GM18517 (cell line): ENCODE measurements around the gene NT5C2.
A peak's percentile ranks its signal among the peaks of the same experiment; 100 is the strongest.
"Not testable (repeated sequence)": the region's sequence is repeated elsewhere in the genome, so short reads cannot be mapped to it uniquely, and the experiment has no call there.

ENCODE experiments used
- ATAC-seq: cut with Tn5 transposase; IDR thresholded peaks from one replicate; pipeline ENCODE4 v1.9.1; 2021; ENCODE audit warnings: mild to moderate bottlenecking, moderate library complexity; ENCODE audit not compliant: unreplicated experiment

The NT5C2 gene

GRCh38 chr10:103193107-103193819 lies at the start of gene NT5C2:
NT5C2 (minus strand) TSS chr10:103193272; CDS start chr10:103174958, 18,314 bp downstream.
- peak; percentile 42 for ATAC-seq

- ATAC-seq = no peak
These were observed 48.4 kb upstream of the NT5C2 start for GRCh38 chr10:103241262-103242011.

- no peak for ATAC-seq
These were observed 45.6 kb upstream of the NT5C2 start for GRCh38 chr10:103238506-103239252.

- no peak for ATAC-seq
These were observed 42.7 kb upstream of the NT5C2 start for GRCh38 chr10:103235775-103236174.

GRCh38 chr10:103232772-103233488 lies 39.9 kb upstream of the NT5C2 start:
- no peak for ATAC-seq

GRCh38 chr10:103232131-103232673 lies 39.1 kb upstream of the NT5C2 start:
- ATAC-seq = no peak

GRCh38 chr10:103231047-103231551 lies 38.0 kb upstream of the NT5C2 start:
- no peak for ATAC-seq

- no peak for ATAC-seq
These were observed 34.3 kb upstream of the NT5C2 start for GRCh38 chr10:103227416-103227815.

GRCh38 chr10:103225939-103226338 lies 32.9 kb upstream of the NT5C2 start:
- ATAC-seq = no peak

- not testable (repeated sequence) for ATAC-seq
These were observed 31.6 kb upstream of the NT5C2 start for GRCh38 chr10:103224721-103225120.

GRCh38 chr10:103224133-103224532 lies 31.1 kb upstream of the NT5C2 start:
- ATAC-seq = no peak

- not testable (repeated sequence) for ATAC-seq
These were observed 23.3 kb upstream of the NT5C2 start for GRCh38 chr10:103216362-103216761.

- no peak for ATAC-seq
These were observed 22.5 kb upstream of the NT5C2 start for GRCh38 chr10:103215601-103216000.

GRCh38 chr10:103210262-103210661 lies 17.2 kb upstream of the NT5C2 start:
- not testable (repeated sequence) for ATAC-seq

- ATAC-seq = not testable (repeated sequence)
These were observed 14.6 kb upstream of the NT5C2 start for GRCh38 chr10:103207643-103208042.

- no peak for ATAC-seq
These were observed 14.1 kb upstream of the NT5C2 start for GRCh38 chr10:103207141-103207540.

- not testable (repeated sequence) for ATAC-seq
These were observed 13.6 kb upstream of the NT5C2 start for GRCh38 chr10:103206715-103207114.

- not testable (repeated sequence) for ATAC-seq
These were observed 12.3 kb upstream of the NT5C2 start for GRCh38 chr10:103205401-103205800.

- no peak for ATAC-seq
These were observed 11.5 kb upstream of the NT5C2 start for GRCh38 chr10:103204353-103205255.
